ENCODE results near the gene APOL1.
A peak's percentile ranks its signal among the peaks of the same experiment; 100 is the strongest.
"Not testable (repeated sequence)": the region's sequence is repeated elsewhere in the genome, so short reads cannot be mapped to it uniquely, and the experiment has no call there.

The APOL1 gene

DNA sequence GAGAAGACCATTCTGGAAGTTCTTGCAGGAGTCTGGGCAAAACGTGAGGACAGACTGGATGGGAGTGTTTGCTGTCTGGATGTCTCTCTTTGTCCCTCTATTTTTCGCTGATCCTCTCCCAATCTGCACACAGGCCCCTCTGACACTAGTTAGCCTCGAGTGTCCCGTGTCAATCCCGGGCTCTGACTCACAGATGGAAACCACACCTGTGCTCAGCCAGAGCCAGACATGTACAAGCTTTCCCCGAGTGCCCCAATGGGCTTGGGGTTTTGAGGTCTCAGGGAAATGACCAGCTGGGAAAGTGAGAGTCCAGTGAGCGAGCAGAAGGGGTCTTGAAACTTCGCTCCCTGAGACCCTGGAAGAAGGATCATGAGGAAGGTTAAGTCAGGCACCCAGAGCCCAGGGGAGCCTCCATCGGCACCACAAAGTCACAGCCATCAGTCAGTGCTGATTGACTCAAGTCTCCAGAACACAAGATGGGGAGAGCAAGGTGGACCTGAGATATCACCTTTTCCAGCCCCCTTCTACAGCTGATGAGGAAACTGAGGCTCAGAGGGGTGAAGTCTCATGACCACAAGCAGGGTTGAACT lies 27.5 kb upstream of the APOL1 start:
- DNase-seq: no peak

DNA sequence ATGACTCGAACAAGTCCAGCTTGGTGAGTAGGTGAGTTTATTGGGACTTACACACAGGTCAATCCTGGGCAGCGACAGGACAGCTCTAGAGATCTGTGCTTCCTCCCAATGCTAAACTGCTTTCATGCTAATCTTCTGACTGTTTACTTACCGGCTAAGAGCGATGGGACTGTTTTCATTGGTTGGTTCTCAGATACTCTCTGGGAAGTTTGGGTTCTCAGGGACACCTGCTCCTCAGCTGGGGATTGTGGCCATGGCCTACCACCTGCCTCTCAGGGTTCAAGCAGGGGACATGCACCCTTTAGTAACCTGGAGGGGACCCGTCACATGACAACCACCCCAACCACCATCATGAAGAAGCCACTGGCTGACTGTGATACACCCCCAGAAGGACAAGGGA lies 26.7 kb upstream of the APOL1 start:
- DNase-seq: no peak

DNA sequence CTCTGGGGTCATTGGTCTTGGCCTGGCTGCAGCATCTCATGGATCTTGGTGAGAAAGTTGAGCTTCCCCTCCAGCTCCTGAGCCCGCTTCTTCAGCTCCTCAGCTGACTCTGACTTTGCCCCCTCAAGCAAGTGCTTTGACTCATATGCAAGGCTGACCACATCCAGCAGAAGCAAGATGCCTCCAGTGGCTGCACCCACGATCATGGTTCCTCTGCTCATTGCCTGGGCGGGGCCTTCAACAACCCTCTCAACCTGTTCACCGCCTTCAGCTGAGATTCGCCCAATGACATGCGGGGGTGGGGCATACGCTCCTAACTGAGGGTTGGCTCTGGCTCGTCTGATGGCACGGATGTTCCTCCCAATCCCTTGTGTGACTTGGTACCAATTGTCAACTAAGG lies 25.5 kb upstream of the APOL1 start:
- no peak for DNase-seq

DNA sequence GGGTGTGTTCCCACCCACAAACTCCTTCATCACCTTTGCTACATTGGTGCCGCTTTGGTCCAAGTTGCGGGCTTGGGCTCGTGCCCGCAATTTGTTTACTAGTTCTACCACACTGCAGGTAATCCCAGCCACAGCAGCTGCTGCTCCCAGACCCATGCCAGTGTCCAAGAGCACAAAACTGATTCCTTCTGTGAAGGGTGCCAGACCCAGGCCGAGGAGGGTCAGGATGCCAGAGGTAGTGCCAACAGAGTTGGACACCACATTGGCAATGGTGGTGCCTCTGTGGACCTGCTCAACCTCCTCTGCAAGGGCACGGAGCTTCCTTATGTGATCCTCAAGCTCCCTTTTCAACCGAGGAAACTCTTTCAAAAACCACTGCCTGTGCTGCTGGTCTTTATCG lies 25.1 kb upstream of the APOL1 start:
- no peak for DNase-seq

DNA sequence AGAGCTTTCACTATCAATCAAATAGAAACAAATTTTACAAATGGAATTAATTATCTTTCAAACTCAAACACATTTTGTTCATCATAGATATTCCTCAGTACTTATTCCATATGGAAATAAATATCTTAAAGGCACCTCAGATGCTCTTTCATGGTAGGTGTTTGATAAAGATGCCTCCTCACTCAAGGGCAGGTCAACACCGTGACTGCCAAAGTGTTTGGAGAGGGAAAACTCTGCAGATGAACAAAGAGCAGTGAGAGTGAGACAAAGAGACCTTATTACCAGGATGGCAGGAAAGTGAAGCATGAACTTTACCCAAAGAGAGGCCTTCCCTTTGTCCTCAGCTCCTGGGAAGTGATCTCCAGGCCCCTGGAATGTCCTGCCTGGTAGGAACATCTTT lies 24.6 kb upstream of the APOL1 start:
- DNase-seq: not testable (repeated sequence)

DNA sequence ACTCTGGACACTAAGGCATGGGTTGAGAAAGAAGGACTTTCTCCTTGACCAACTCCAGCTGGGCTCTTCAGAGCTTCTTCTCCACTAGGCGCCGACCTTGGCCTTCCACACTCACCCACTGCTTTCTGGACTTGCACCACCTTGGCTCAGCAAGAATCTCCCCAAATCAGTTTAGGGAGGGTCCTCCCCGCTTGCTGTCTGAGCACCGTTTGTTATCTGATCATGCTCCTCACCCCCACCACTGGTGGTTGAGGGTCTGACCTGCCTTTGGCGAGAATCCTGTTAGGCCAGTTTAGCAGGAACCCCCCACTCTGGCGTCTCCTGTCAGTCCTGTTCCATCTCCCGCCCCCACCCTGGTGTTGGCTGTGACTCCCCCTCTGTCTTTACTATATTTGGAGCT lies 24.0 kb upstream of the APOL1 start:
- no peak for DNase-seq

DNA sequence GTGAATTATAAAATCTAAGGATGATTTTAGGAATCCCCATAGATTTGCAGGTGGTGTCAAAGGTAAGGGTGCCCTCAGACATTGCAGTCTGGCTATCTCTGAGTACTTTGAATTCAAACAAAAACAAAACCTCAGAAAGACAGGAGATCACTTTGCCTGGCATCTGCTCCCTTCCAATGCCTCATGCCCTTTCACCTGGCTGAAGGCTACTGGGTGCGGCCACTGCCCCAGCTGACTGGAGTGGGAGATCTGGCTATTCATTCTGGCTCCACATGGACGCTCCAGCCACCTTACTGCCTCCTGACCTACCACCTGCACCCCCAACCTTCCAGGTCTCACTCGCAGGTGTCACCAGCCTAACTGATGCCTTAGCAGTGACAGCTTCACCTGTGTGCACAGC lies 23.3 kb upstream of the APOL1 start:
- not testable (repeated sequence) for DNase-seq

DNA sequence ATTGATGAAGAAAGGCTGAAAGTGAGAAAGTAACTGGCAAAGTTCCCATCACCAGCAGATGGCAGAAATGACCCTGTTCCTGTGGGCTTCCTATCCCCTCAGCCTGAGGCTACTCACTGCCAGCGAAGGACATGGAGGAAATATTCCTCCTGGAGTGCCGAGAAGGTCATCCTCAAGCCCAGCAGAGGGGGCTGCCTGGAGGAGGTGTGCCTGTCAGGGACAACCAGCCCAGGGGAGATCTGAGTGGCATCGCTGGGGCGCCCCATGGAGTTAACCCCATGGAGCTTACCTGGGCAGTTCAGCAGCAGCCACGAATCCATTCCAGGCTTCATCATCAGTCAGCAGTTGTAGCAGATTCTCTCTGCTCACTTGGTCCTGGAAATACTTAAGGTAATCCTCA lies 21.9 kb upstream of the APOL1 start:
- not testable (repeated sequence) for DNase-seq

DNA sequence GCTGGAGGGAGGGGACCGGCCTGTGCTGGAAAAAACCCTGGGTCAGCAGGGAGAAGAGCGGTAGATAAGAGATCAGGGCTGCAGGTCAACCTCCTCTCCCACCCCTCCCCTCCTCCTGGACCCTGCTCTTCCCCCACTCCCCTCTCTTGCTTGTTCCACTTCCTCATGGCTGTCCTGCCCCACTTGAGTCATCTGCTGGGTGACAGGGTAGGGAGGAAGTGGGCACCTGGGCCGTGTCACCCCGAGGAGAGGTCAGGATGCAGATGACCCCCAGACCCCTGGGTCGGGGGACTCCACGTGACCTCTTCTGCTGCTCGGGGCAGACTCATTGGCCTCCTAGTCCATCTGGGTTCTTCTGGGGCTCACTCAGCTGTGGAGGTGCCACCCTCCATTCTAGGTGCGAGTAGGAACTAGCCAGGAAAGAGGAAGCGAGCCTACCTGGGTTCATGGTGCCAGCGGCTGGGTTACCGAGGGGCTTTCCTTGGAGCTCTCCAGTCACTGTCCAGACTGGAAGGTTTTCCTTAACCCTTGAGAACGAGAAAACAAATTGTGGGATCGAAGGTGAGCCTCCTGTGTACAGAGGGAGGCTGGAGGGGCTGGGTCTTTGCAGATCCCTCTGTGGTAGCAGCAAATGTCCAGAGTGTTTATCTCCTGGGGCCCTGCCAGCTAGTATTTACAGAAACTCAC lies 20.1 kb upstream of the APOL1 start:
- DNase-seq: no peak

DNA sequence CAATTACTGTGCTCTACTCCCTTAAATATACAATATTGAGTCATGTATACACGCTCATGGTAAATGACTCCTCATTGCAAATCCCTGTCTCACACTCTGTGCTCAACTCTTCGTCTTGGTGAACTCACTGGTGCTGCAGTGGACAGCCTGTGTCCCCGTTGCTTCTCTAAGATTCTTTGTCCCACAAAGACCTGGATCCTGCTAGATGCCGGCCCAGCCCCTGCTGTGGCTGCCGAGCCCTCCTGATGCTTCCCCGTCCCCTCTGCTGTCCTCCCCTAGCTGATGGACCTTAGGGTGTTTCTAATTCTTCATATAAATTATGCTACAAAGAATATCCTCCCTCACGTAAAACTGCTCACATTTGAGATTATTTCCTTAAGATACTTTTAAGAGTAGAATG lies 19.1 kb upstream of the APOL1 start:
- no peak for DNase-seq

DNA sequence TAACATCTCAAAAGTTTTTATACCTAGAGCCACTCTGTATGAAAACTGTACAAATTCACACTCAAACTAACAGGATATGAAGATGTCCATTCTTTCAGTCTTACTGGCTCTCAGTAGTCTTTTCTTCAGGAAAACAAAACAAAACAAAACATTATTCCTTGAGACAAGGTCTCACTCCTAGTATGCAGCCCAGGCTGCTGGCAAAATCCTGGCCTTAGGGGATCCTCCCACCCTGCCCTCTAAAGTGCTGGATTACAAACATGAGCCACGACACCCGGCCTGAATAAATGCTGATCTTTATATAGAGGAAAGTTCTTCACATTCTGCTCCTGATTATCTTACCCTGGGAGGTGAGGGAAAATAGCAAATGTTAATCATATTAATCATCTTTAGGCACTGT lies 18.7 kb upstream of the APOL1 start:
- no peak for DNase-seq

DNA sequence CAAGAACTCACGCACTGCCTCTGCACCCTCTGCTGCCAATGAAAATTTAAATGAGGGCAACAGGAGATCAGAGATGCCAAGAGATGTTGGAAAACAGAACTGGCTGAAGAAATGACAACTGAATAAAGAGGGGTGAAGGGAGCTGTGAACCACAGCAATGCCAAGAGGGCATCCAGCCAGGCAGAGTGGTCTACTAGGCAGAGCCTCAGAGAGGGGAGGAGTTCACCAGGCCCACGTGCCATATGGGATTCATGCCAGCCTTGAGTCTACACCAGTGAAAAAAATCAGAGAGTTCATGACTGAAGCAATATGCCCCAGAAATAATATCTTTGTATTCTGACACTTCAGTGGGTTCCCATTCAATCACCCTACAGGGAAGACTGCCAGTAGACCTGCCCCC lies 18.0 kb upstream of the APOL1 start:
- DNase-seq: no peak

DNA sequence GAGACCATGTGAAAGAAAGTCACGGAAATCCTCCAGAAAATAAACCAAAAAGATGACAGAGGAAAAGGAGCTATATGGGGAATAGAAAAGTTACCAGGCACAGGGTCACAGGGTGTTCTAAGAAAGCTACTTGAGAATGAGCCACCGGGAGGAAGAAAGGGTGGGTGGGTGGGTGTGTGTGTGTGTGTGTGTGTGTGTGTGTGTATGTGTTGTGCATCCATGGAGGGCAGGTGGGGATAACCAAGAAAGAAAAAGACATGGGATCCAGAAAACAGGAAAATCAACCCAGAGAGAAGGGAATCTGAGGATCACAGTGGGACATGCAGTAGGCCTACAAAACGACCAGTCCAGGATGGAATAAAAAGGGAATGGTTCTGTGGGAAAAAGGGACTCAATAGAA lies 17.3 kb upstream of the APOL1 start:
- no peak for DNase-seq

DNA sequence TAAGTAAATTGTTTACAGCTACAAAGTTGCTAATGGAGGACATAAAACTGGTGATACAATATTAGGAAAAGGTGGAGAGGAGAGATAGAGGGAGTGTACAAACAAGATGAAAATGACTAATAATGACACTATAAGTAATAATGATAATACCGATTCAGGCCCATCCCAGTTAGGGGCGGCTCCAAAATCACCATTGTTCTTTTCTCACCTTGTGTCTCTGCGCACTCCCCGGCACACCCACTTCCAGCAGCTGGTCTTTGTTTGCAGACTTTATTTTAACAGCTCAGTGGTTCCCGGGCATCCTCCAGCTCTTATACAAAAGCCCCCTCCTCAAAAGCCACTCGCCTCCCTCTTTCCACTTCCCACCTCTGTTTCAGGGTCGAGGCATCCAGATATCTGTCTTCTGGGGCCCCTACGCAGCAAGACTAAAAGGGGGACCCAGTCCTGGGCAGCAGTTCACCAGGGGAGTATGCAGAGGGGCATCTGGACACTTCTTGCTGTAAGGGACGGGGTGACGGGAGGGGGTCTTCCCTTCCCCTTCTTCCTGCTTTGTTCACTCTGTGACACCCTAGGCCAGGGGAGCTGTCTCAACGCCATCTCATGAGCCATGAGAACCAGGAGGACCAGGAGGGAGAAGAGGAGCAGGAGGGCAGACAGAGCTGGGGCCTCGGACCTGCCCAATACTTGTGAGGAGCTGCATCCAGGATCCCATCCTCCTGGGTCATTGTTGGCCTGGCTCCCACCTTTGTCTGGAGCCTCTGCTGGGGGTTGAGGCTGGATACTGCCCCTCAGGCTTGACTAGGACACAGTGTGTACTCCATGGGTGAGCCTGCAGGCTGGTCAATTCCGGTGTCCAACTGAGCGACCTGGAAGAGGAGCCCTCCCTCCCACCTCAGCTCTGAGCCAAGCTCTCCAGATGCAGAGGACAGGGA lies 16.3 kb upstream of the APOL1 start:
- DNase-seq: no peak

DNA sequence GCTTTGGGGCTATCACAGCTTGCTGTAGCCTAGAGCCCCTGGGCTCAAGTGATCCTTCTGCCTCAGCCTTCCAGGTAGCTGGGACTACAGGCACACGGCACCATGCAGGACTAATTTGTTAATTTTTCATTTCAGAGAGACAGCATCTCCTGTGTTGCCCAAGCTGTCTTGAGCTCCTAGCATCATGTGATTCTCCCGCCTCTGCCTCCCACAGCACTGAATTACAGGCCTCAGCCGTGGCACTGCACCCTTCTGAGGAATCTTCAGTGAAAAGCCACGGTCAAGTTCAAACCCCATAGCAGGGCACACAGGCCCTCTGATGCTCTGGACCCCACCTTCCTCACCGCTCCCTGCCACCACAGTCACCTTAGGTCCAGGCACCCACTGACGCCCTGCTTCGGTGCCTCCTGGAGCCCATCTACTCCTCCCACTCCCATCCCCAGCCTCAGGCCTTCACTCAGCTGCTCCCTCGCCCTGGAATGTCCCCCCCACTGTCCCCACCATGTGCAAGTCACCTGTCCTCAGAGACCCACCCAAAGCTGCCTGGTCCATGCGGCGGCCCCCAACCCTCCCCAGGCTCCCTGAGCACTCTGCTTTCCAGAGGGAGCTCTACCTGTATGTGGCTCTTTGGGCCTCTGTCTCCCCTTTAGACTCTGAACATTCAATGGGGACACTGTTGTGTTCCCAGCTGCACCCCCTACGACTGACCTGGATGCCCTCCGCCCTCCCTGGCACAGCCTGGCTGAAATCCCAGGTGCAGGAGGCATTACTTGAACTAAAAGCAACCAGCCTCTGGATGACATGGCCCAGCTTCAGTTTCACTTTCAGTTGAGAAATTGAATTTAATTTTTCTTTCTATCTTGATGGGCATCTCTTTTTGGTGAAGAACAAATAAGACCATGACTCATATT lies 15.2 kb upstream of the APOL1 start:
- no peak for DNase-seq

DNA sequence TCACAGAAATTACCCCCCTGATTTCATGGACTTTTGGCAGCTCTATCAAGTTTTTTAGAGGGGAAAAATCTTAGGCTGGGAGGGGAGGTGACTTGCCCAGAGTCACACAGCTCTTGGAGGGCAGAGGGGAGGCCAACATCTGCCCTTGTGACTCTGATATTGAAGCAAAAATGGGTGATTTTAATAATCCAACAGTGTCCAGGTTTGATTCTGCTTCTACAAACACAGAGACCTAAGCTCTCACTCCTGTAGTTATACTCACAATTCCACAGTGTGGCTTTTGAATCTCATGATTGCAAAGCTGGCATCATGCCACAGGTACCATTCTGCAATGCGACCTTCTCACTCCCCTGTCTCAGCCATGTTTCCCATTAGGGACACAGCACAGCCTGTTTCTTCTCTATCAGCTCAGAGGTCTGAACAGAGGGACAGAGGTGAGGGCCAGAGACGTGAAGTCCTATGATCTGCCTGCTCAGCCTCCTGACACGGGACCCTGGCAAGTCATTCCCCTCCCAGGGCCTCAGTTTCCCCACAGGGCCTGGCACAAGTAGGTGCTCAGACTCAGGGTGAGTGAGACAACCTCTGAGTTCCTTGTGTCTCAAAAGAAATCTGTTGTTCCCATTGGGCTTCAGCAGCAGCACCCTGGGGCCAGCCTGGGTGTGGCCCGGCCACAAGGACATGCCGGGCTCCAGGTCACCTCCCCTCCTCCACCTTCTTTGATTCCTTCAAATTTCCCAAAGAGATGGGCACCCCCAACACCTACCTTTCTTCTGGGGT lies 14.4 kb upstream of the APOL1 start:
- DNase-seq: no peak

DNA sequence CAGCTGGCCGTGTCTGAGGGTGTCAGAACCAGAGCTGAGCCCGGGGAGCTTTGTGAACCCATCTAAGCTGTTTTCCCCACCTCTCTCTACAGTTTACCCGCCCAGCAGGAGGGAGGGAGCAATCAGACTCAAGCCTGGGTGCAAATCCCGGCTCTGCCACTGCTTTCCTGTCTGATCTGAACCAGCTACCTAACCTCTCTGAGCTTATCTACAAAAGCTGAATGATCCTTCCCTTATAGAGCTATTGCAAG lies 13.9 kb upstream of the APOL1 start:
- no peak for DNase-seq

DNA sequence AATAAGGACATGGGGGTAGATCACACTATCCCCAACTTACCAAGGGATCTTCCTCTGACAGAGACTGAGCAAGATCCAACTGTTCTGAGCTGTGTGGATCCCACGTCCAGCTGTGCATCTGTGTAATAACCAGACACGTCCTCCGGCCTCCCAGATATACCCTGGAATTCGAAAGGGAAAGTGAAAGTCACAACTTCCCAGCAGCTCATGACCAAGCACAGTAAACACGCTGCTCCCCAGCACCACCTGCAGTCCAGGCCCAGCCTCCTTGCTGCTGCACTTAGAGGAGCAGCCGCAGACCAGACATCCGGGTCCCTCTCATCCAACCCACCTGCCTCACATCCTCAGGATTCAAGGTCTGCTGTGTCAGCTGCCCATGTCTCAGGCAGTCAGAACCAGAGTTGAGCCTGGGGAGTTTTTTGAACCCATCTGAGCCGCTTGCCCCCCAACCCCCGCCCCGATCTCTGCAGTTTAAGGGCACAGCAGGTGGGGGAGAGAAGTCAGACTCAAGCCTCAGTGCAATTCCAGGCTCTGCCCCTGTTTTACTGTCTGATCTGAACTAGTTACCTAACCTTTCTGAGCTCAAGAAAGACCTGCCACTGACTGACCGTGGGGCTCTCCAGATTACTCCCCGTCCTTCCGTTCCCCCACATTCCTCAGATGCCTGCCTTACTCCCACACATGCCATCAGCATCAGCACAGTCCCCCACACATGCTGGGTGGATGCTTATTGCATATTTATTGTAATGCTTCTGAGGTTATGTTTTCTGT lies 13.3 kb upstream of the APOL1 start, which contains the start of gene APOL2:
Gene APOL2 (minus strand): TSS at position 127 of the 771 bp plus-strand sequence. CDS start 6,365 bp downstream, outside the sequence.
- peak; percentile 40 for DNase-seq

DNA sequence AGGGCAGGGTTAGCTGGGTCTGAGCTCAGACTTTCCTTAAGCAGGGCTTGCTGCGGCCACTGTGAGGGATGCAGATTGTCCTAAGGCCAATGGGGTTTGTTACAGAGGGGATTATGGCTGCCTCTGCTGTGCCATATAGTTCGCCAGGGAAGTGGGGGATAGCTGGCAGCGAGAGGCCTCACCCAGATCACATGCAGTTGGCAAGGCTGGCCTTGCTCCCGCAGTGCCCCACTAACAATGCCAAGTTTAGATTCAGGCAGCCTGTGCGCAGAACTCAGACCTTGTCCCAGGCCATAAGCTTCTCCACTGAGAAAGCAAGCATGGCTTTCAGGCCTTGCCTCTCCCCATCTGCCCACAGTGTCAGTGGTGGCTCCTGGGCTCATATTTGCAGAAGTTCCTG lies 8.9 kb upstream of the APOL1 start:
- DNase-seq: no peak

DNA sequence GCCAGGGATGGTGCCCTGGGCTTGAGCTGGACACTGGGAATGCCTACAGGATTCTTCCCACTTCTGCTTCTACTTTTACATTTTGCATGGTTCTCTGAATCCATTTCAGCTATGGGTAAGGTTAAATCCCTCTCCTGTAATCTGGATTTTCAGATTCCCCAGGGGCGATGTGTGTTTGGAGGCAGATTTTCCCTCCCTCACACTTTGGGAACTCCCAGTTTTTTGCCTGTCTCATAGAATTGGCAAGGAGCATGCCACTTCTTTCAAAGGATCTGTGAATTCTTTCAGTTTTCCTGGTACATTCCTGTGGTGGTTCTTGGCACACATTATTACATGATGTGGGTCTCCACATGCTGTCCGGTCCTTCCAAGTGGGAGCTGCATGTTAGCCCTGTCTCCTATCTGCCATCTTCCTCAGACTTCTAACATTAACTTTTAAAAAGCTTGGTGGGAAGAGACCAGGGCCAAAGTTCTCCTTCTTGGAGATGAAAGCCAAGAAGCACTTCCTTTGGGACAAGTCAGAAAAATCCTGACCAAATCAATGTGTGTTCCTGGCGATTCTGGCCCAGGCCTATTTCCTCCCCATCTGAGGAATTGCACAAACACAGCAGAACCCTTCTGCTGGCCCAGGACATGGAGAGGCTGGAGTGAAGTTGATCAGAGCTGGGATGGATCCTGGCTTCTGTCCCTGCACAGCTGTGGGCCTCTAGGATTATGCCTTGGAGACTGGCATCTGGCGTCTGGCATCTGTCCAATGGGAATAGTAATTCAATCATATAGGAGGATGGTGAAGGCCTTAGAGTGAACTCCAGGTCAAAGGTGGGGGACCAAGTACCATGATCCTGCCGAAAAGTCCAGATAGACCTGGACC lies 8.2 kb upstream of the APOL1 start:
- DNase-seq: no peak
